ENCODE measurements around the gene CARNS1. TPM values are rescaled to one million over a fixed set of nuclear protein-coding genes. Genes with fewer than 3 reads are reported as not detected.
A peak's percentile ranks its signal among the peaks of the same experiment; 100 is the strongest.

The CARNS1 gene
- total and polyA plus RNA-seq, 2 of the 13 experiments (the other 11 are each of a cell fraction or from before 2014, with no cell fraction given): not detected

DNA sequence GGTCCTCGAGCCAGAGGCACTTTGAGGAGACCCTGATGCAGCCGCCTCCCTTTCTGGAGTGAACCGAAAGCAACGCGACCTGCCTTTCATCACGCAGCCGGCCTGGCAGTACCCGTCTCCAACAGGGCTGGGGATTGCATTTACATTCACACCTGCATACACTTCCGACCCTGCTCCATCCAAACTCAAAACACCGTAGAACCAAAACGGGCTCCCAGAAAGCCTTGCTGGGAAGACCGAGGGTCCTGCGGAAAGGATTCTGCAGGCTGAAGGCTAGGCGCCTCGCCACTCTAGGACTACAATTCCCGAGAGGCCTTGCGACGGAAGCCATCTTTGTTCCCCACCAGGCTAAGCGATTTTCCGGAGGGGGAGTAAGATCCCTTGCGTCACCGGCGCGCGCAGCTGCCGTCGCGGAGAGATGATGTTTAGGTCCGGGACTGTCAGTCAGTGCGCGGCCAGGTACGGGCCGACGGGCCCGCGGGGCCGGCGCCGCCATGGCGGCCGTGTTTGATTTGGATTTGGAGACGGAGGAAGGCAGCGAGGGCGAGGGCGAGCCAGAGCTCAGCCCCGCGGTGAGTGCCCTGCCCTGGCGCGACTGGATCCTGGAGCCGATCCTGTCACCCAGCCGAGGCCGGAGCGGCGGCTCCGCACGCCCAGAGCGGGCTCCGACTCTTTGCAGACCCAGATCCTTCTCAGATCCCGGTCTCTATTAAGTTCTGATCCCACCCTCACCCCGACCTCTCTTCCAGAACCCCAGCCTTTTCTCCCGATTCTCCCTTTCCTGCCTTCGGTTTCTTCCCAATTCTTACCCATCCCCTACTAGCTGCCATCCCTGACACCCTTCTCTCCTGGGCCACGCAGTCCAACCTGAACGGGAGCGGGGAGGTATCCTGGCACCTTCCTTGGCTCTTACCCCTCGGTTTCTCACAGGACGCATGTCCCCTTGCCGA is 12.8 kb downstream of the CARNS1 start, which contains the start of gene RPS6KB2 (continued):
- no peak for TF ChIP-seq SMYD3 (CRISPR knock-in tag; IDR thresholded peaks at IDR 0.05)
- TF ChIP-seq KDM2A (CRISPR knock-in tag; IDR thresholded peaks at IDR 0.05; ENCODE audit: borderline replicate concordance, low read depth): peak; percentile 88
- TF ChIP-seq ZNF740 (CRISPR knock-in tag; IDR thresholded peaks at IDR 0.05): peak; percentile 96
- no peak for TF ChIP-seq AHDC1 (CRISPR knock-in tag; IDR thresholded peaks at IDR 0.05; ENCODE audit: borderline replicate concordance)
- no peak for TF ChIP-seq ZNF83 (CRISPR knock-in tag; IDR thresholded peaks at IDR 0.05; ENCODE audit: borderline replicate concordance)
- TF ChIP-seq TRIM24 (CRISPR knock-in tag; IDR thresholded peaks at IDR 0.05): no peak
- peak; percentile 35 for TF ChIP-seq HNRNPK (IDR thresholded peaks at IDR 0.05; ENCODE audit: low read depth, low read length, poor library complexity, severe bottlenecking)
- TF ChIP-seq FOXM1 (CRISPR knock-in tag; IDR thresholded peaks at IDR 0.05): no peak
- TF ChIP-seq ZNF547 (CRISPR knock-in tag; IDR thresholded peaks at IDR 0.05): 0 out of 2 replicates have a peak, but pooled peaks have one; percentile 40
- no peak for TF ChIP-seq GTF2F1 (IDR thresholded peaks at IDR 0.05; ENCODE audit: low read length)
- peak; percentile 56; the same call in 1 of the 2 replicates for TF ChIP-seq MIER3 (CRISPR knock-in tag; IDR thresholded peaks at IDR 0.05; ENCODE audit: borderline replicate concordance)
- TF ChIP-seq ZNF530 (CRISPR knock-in tag; IDR thresholded peaks at IDR 0.05; ENCODE audit: low read depth): no peak
- TF ChIP-seq, protein P1, sequence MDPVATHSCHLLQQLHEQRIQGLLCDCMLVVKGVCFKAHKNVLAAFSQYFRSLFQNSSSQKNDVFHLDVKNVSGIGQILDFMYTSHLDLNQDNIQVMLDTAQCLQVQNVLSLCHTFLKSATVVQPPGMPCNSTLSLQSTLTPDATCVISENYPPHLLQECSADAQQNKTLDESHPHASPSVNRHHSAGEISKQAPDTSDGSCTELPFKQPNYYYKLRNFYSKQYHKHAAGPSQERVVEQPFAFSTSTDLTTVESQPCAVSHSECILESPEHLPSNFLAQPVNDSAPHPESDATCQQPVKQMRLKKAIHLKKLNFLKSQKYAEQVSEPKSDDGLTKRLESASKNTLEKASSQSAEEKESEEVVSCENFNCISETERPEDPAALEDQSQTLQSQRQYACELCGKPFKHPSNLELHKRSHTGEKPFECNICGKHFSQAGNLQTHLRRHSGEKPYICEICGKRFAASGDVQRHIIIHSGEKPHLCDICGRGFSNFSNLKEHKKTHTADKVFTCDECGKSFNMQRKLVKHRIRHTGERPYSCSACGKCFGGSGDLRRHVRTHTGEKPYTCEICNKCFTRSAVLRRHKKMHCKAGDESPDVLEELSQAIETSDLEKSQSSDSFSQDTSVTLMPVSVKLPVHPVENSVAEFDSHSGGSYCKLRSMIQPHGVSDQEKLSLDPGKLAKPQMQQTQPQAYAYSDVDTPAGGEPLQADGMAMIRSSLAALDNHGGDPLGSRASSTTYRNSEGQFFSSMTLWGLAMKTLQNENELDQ (CRISPR knock-in tag; IDR thresholded peaks at IDR 0.05; ENCODE audit: borderline replicate concordance): no peak
- peak; percentile 86 for TF ChIP-seq CEBPB (IDR thresholded peaks at IDR 0.05; ENCODE audit: borderline replicate concordance, low read depth, low read length)
- TF ChIP-seq KDM3A (CRISPR knock-in tag; IDR thresholded peaks at IDR 0.05; ENCODE audit: low read depth): no peak
- peak; percentile 56; the same call in 1 of the 2 replicates for TF ChIP-seq ZBTB43 (CRISPR knock-in tag; conservative IDR thresholded peaks at IDR 0.05)
- no peak; the same call in 1 of the 2 replicates for TF ChIP-seq SNAI1 (CRISPR knock-in tag; IDR thresholded peaks at IDR 0.05; ENCODE audit: borderline replicate concordance)
- no peak for TF ChIP-seq MAFK (conservative IDR thresholded peaks at IDR 0.05 in 1 of 2, IDR thresholded peaks at IDR 0.05 in 1 of 2; ENCODE audit: low read length in 2 of 2)
